Stimulated activated CD4-positive, alpha-beta T cell treated with anti-CD3 and anti-CD28 coated beads, Interleukin-4, amount 100 ng/mL, for 4 hours (primary cell): ENCODE results near the gene RGS5.

Experiments used
- DNase-seq, 2 experiments: peaks; one replicate each; pipeline ENCODE4 v3.0.0-alpha.2; 2020

RGS5 gene

DNA sequence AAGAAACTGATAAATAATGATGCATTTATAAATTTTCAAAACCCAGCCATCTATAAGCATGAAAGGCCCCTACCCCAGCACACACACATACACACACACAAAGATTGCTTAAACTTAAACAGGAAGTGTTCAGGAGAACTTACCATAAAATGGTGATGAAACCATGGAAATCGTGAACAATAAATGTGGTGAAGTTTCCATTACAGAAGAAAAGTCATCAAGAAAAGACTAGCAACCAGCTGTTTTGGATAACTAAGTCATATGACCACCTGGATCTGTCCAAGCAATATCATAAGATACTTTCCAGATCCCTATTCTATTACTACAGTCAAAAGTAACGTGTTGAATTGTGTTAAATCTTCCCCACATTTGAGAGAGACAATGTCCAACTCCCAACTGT is 24.1 kb downstream of the RGS5 start:
- no peak for DNase-seq

DNA sequence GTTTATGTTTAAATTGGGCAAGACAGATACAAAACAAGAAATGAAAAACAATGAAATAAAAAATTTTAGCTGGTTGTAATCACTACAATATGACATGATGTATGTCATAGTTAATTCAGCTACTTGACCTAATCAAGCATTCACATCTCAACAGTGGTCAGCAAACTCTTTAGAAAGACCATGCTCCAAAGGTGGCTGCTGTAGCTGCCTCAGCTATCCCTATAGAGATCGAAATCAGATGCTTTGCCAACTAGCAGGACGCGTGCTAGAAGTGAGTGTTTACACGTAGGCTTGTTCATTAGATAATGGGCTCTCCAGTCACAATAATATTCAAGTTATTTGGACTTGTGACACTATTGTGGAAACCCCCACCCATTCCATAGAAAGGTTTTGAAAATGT is 25.9 kb downstream of the RGS5 start:
- no peak for DNase-seq

DNA sequence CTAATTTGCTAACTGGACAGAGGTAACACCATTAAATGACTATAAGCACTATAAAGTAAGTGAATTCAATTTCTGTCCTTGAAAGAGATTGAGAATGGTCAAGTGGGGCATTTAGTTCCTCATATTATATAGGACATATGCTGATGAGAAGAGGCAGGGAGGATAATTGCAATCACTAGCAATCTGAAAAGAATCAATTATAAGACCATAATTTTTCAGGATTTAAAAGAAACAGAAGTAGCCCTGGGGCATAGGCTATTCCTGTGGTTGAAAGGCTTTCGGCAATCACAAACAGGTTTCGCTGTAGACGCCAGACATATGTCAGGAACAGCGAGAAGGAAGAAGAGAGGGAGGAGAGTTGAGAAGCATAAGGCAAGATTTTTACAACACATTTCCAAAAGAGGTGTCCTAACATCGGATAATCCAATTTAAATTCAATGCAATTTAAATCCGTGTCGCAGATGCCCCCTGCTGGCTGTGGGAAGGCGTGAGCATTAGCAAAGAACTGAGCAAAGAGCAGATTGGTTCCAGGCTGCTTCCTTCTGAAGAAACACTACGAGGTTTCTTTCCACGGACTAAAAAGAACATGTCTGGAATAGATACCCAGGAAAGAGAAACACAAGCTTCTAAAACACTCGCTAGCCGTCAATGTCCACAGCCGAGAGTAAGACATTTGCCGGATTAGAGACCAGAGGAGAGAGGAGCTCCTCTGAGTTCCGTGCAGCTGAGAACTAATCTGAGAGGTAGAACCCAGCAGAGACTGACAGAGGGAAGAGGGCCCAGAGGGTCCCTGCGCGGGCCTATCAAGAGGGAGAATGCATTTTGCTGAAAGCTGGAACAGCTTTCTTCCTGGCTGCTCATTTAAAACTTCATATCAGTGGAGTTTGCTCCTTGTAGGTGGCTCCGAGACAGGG is 27.9 kb downstream of the RGS5 start:
- DNase-seq, result peak in 1 of 2 experiments; percentile 32

DNA sequence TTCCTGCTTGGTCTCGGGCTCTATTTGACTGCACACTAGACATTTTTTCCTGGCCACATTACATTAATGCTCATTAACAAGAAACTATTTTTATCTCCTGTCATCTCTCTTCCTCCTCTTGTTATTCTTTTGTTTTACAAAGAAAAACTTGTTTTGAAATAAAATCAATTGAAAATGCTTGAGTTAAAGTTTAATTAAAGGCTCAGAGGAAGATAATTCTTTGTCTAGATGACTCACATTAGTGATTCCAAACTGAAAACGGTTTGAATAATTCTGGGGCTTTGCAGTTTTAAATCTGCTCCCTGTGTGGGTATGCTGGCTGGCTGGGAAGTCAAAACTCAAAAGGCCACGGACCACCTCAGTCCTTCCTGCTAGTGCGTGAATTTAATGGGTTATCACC is 29.6 kb downstream of the RGS5 start:
- DNase-seq, result no peak

DNA sequence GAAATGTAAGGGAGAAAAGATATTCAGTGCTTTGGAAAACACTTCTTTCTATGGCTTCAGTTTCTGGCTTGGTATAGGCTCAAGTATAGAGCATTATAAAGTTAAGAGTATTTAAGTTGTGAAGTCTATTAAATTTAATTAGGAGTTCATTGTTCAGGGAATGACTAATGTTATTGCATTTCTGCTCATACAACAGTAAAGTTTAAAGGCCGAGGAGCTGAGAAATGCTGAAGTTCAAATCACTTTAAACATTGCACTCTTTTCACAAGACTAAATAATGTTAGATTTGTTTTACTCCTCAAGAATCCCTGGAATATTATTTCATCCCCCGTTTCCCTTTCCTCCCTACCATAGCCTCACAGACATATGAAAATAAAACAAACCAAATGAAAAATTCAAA is 30.1 kb downstream of the RGS5 start:
- DNase-seq, result no peak

DNA sequence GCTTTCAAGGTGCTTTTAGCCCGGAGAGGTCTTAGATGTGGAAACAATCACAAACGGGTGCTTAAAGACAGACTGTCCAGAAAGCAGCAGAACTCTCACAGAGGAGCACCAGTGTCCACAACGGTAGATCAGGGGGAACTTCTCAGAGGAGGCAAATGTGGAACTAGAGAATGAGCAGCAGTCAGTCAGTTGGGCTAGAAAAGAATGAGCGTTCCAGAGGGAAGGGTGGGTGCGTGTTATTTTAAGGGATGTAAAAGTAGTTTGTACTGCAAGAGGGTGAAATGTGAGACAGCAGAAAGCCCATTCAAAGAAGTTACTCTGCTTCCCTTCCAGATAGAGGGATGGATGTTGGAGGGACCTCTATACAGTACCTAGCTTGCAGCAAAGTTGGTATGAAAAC is 30.9 kb downstream of the RGS5 start:
- no peak for DNase-seq

DNA sequence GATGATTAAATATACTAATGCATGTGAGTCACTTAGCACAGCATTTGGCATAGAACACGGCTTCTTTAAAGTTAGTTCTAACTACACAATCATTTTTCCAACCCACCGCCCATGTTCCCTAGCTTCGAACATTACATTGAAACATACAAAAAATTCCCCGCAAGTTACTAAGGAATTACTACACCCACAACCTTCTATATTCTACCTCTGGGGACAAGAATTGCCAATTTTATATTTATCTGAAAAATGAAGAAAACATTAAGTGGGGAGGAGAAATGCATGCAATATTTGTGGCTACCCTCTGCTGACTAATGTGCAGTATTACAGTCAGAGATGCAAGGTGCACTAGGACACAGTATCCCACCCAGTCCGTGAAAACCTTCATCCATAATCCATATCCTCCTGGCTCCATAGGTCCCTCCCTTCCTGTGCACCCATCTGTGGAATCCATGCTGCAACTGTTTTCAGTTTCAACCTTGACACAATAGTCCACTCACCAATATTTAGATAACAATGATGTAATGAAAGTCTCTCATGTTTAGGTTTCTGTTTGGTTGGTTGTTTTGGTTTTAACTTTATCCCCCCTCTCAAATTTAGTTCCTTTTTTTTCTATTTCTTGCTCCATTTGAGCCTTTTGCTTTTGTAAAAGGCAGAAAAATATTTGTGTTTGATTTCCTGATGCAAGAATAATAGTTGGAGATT is 31.6 kb downstream of the RGS5 start:
- DNase-seq, result no peak

DNA sequence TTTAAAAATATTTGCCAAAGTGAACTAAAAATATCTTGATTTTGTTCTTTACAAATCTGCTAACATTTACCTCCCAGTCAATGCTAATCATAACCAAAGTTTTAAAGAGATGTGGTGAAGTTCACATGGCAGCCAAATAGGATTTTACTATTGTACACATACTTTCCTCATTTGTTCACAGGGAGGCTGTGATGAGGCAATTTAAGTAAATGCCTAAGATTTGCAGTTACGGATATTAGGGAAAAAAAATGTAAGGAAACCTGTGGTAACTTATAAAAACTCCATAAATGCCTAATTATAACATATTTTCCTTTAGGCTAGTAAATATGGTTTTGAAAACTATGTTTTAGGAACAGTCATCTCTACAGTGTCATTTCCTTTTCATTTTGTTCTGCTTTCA is 32.4 kb downstream of the RGS5 start:
- no peak for DNase-seq

DNA sequence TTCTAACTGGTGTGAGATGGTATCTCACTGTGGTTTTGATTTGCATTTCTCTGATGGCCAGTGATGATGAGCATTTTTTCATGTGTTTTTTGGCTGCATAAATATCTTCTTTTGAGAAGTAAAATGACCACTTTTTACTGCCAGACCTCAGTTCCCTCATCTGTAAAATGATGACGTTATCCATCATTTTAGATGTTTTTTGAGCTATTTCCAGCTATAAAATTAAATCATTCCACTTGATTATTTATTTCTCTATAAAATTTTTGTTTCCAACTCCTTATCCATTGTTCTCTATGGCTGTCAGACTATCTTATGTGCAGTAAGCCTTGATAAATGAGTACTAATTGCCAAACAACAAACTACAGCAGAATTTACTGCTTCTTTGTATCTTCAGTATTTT is 33.2 kb downstream of the RGS5 start:
- DNase-seq, result no peak

DNA sequence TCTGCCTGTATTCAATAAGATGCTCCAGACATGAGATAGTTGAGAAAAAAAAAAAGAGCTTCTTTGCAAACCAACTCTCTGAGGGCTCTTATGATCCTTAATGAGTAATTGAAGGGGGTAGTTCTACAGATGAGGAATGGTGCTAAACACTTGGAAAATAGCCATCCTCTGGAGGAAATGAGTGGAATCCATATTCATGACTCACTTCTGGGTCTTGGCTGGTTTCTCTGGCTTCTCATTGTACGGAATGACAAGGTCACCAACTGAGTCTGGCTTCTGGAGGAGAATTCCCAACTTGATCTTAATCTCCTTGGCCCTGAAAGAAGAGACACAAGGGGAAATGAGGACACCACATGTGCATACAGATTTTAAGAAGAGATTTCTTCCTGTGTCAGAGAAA is 34.7 kb downstream of the RGS5 start:
- no peak for DNase-seq

DNA sequence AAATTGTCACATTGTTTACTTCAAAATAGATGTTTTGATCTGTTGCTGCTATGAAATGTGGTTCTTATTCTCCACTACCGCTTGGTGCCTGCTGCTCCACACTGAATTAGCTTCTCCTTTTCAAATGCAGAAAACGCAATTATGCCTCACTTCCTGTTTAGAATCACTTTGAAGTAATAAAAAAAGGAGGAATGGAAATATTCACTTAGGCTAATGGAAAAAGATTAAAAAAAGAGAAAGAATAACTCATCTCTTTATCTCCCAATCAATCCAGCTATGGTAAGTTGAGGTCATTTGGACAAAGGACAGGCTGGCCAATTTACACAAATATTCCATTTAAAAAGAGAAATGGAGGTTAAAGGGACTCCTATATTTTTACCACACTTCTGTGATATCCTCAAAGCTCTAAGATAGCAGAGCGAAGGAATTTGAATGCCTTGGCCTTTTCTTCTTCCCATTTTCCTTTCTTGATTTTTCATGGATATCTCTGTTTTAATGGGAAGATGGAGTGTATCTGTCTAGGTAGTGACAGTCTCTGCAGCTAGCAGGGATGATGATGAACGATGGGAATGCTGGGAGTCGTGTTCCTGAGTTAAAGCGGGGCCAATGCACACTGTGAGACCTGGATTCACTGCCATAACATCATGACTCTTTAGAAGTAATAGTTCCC is 35.7 kb downstream of the RGS5 start:
- no peak for DNase-seq

DNA sequence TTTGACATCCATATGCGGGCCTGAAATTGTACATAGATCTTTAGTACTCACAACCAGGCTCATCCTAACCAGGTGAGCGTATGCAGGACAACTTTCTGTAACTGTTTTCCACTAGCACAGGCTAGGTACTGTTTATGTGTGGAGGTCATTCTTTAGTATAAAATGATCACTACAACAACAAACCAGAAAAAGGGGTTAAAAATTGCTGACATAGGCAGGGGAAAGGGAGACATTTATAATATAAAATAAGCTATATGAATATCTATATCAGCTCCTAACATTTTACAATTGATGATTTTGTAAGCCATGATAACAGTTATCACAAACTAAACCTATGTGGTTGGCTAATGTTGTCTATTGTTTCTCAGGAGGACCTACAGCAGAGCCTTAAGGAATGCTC is 37.6 kb downstream of the RGS5 start:
- no peak for DNase-seq

DNA sequence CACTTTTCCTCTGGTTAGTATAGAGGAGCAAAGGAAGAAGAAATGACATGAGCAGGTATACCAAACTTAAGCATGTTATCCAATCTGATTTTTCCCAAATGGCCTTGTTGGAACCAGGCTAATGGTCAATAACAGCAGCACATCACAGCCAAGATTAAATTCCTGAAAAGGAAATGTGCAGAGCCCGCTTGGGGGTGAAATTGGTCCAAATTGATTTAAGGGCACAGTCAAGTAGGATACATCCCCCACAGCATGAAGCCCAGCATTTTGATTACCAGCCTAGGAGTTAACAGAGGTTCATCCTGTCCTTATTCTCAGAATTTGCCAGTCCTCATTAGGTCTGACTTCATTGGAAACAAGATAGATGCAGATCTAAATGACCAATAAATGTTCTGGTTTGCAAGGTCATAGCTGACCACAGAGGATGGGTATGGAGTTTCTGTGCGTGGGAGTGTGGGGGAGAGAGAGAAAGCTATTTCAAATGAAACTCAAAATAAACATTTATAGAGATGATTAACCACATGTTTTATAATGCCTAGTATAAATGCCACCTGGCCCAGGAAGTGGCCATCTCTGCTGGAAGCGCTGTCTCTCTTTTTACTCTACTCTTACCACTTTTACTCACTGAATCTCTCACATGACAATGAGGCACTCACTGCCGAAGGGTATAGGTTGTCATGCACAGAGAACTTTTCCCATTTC is 38.7 kb downstream of the RGS5 start:
- no peak for DNase-seq

DNA sequence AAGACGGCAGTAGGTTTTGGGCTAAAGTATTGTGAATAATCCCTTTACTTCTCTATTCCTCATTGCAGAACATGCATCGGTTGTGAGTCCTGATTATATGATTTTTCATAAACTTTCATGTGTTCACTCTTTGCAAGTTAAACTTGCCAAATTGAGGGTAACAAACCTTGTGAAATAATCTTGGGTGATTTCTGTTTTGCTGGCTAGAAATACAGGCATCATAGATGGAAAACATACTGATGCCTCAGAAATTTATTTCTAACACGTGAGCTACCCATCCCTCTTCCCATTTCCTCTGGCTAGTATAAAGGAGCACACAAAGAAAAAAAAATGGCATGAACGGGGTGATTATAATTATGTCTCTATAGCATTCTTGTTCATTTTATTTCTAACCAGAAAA is 39.6 kb downstream of the RGS5 start:
- no peak for DNase-seq

DNA sequence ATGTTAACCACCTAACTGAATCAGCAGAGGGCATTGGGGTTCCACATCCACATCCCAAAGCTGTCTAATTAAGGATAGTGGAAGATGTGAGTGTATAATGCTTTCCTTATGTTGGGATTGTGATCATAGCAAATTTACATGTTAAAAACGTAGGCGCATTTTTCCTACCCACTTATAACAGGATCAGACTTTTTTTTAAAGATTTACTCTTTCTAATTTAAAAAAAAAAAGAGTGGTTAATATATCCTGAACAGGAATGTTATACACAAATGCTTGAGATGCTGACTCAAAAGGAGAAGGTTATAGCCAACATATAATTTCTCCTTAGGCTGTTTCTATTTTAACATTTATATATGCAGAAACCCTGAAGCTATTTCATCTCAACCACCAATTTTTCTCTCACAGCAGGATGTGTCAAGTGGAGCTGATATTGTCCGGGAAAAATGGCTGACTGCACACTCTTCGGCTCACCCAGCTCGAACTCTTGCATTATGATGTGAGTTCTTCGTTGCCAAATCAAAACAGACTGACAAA is 40.3 kb downstream of the RGS5 start:
- DNase-seq, result no peak

DNA sequence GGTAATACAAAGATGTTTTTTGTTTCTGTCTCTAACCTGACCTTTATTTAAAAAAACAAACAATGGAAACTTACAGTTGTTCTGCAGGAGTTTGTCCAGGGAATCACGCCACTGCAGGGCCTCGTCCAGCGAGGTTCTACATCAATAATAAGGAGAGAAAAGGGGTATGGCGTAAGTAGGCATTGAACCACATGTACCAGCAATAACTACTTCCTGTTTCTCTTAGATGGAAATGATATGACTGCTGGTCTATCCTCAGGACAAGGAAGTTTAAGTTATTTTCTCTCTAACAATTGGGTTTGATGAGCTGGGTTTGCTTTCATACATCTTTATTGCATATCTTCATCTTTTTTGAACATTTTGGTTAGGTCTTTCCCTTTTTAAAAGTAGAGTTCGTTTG is 40.9 kb downstream of the RGS5 start:
- no peak for DNase-seq

DNA sequence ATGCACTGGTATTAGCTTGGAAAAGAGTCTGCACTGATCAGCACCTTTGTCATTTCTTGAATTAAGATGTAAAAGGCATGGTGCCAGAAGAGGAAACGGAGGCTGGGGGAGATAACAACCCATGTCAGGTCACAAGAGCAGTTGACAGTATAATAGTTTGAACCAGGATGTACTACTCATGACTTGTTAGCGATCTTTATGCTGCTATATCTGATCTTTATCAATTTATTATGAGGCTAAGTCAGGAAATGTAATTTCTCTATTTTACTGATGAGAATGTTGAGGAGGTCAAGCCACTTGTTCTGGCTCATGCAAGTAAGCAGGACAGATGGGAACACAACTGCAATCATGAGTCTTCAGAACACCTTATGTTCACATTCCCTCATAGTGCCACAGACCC is 41.4 kb downstream of the RGS5 start:
- no peak for DNase-seq

DNA sequence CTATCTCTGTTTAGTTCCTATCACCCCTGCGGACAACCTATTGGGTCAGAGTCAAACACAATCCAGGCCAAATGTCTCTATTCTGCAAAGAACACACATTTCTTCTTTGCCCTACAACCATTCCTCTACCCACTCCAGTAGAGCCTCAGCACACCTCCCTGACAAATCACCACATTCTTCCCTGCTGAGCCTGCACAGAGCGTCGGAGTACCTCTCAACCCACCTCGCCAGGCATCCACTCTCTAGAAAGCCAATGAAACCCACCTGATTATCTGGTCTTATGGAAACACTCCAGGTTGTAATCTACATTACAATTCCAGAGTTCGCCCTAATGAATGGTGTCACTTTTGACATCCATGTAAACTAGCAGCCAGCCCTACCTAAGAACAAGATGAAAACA is 47.1 kb downstream of the RGS5 start:
- DNase-seq, result no peak

DNA sequence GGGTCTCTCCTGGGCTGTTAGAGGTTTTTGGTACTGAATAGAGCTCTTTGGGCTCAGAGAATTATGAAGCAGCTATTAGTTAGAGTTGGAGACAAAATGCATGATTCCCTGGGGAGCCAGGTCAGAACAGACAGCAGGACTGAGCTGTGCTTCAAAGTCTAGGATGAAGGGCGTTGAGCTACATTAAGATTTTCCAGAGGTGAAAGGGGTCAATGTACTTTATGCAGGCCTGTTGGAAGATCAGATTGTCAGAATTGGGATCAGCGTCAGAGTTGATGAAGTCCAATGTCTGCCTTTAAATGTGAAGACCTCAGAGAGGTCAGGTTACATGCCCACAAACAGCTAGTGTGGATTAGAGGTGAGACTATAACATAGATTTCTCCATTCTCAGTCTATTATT is 53.8 kb downstream of the RGS5 start:
- DNase-seq, result no peak

DNA sequence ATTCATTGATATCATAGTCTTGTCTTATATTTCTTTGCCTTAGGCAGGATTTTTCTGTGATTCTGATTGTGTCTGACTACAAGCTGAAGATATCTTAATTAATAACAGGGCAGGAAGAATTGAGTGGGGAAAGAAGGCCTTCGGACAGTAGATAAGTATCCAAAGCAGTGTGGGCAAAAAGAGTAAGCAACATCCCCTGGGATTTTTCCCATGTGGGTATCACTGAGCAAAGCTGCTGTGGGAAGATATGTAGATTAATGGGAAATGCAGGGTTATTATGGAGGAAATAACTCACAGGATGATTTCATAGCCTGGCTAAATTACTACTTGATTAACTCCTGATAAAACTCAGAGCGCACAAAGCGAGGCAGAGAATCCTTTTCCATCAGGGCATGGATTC is 55.7 kb downstream of the RGS5 start:
- no peak for DNase-seq

DNA sequence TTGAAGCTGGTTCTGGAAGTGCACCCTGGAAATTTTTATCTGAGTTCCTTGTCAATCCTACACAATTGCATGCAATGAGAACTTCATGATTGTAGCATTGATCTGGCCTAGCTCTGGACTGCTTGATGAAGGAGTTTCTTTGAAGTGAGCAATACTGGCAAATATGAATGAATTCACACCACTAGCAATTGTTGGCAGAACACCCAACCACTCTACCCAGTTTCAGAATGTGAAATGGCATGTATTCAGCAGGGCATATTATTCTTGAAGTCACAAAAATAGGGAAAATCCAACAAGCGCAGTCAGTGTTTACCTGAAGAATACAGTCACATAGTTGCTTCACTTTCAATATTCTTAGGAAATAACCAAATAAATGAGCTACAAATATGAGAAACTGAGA is 57.3 kb downstream of the RGS5 start:
- no peak for DNase-seq

DNA sequence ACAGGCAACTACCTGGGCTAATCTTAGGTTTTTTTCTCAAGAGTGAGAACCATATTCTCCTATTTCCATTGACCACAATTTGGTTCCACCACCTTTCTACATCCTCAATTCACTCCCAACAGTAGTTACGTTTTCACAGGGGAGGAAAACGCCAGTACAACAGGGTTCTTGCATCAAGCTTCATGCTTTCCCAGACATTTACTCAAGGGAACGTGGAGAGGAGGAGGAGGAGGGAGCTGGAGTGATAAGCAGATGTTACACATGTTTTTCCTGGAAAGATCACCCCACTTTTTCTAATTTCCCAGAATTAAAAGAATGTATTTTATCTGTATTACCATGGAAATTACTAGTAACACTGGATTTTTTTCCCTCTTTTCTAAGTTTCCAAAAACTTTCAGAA is 58.3 kb downstream of the RGS5 start:
- no peak for DNase-seq

DNA sequence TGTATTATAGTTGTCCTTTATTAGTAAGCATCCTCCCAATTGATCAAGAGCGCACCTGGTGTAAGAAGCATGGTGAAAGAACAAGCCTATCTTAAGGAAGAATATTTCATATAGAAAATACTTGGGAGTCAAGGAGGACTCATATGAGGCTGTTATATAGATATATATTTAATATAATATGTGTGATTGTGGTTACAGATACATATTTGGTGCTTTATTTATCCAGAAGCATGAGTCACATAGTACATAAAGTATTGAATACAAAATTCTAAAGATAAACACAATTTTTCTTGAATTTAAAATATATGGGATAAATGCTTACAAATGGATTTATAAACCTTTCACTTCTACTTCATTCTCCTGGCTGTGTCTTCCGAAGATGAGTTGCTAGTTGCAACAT is 60.6 kb downstream of the RGS5 start:
- no peak for DNase-seq
